HFF-Myc (cell line): ENCODE measurements around the gene PLOD3.

Experiments
- DNase-seq: peaks from one replicate; pipeline ENCODE4 v3.0.0-alpha.2; 2011; ENCODE audit warnings: low read depth; ENCODE audit errors: extremely low read depth
- H3K4me3 ChIP-seq: replicated peaks from 2 replicates; pipeline ENCODE4 v1.5.1; 2011; ENCODE audit warnings: low read depth, mild to moderate bottlenecking, control low read depth, low read length
- CTCF ChIP-seq: IDR thresholded peaks from 2 replicates; pipeline ENCODE4 v1.5.1; 2012; ENCODE audit warnings: mild to moderate bottlenecking, low read depth, low read length, control low read depth; ENCODE audit errors: missing control alignments

Gene PLOD3

DNA sequence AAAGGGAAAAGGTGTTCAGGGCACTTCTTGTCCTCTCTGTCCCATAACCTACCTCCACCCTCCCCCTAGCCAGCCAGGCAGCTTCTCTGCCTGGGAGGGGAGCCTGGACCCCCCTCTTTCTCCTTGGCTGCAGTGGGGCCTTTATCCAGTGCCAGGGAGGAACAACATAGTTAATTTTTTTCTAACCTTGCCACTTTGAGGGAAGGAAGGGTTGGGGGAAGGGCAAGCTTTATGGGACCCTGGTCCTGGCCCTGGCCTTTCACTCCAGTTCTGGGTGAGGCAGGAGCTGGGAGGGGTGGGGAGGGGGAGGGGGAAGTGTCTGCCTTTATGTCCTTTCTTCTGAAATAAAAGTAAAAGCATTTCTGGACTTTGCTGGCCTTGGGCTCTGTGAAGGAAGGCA, 56.5 kb downstream of the PLOD3 start:
- no peak overlapping the region for H3K4me3 ChIP-seq
- TF ChIP-seq CTCF = no peak
- DNase-seq = no peak

DNA sequence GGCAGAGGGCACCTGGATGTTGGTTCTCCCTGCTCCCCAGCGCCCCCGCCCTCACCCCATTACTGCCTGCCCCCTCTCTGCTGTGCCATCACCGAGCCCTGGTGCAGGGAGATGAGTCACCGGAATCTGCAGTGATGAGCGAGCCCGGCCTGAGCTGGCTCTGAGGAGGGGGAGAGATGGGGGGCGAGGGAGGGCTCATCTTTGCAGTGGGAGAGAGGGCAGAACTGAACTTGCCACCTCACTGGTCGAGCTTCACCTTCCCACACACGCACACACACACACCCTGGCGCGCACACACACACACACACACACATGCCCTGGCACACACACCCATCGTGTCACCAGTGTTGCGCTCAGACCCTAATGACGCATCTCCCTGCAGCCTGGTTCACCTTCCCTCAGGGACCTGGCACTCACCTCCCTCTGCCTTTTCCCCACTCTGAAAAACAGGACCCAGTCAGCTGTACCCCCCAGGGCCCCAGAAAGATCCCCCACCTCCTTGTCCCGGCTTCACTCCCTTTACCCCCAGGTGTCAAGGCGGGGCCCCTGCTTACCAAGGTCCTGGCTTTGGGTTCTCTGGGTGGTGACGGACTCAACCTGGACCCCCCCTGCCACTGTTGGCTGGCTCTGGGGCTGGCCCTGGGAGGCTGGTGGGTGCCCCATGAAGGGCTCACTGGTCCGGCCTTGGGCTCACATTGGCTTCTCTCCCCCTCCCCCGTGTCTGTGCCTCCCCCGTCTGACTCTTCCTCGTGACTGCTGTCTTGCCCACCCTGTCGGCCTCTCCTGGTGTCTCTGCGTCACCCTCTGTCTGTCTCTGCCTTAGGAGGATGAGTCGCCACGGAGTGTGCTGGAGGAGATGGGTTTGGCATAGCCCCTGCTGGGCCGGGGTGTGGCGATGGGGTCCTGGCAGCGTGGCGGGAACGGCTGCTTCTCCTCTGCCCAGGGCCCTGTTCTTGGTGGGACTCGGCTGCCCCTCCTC, 57.4 kb downstream of the PLOD3 start:
- no peak for TF ChIP-seq CTCF
- DNase-seq = no peak

DNA sequence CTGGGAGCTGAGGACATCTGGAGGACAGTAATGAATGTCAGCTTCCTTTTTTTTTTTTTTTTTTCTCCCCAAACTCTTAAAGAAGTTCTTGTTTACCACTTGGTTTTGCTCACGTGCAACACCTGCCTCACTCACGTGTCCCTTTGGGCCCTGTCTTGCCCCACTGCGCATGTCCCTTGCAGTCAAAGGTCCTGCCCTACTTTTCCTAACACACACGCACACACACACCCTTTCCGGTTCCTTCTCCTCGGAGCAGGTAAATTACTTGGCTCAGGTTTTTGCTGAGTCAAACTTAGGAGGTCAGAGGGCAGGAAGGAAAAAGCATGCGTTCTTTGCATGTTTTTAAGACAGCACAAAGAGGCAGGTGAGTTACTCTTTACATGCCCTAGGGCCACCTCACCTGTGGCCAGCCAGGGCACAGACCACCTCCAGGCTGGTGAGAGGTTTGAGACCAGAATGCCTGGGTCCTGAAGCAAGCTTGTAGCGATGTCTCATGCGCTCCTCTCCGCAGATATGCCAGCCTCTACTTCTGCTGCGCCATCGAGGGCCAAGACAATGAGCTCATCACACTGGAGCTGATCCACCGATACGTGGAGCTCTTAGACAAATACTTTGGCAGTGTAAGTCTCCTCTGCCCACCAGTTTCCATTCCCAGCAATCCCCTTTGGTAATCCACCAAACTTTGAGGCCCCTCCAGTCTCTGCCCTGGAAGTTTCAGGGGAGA, 60.4 kb downstream of the PLOD3 start:
- no peak for TF ChIP-seq CTCF
- H3K4me3 ChIP-seq = no peak overlapping the region
- no peak for DNase-seq

More for the DNA sequence above, 57.4 kb downstream of the PLOD3 start:
- no peak overlapping the region for H3K4me3 ChIP-seq

- no peak overlapping the region for H3K4me3 ChIP-seq
- DNase-seq = no peak
- peak; percentile 48 for TF ChIP-seq CTCF
Observed at GRCh38 chr7:101156277-101156676, 61.1 kb downstream of the PLOD3 start.
